ENCODE data around the gene SPNS2.

The SPNS2 gene

GRCh38 chr17:4519361-4519788 is 20.7 kb downstream of the SPNS2 start:
- no peak overlapping the region for H3K4me3 ChIP-seq (ENCODE audit: control insufficient read depth, low read depth, low read length)
- no peak for TF ChIP-seq CTCF (conservative IDR thresholded peaks at IDR 0.05; ENCODE audit: control insufficient read depth, insufficient read depth, low read depth, low read length)
- no peak for DNase-seq (ENCODE audit: low read depth)

GRCh38 chr17:4520060-4520893 is 21.6 kb downstream of the SPNS2 start:
- TF ChIP-seq CTCF (conservative IDR thresholded peaks at IDR 0.05; ENCODE audit: control insufficient read depth, insufficient read depth, low read depth, low read length): no peak
- DNase-seq (ENCODE audit: low read depth): no peak
- H3K4me3 ChIP-seq (ENCODE audit: control insufficient read depth, low read depth, low read length): no peak overlapping the region

GRCh38 chr17:4520894-4521600 is 22.4 kb downstream of the SPNS2 start:
- TF ChIP-seq CTCF (conservative IDR thresholded peaks at IDR 0.05; ENCODE audit: control insufficient read depth, insufficient read depth, low read depth, low read length): no peak
- DNase-seq (ENCODE audit: low read depth): no peak

GRCh38 chr17:4522661-4523060 is 24.0 kb downstream of the SPNS2 start:
- no peak for TF ChIP-seq CTCF (conservative IDR thresholded peaks at IDR 0.05; ENCODE audit: control insufficient read depth, insufficient read depth, low read depth, low read length)
- H3K4me3 ChIP-seq (ENCODE audit: control insufficient read depth, low read depth, low read length): no peak overlapping the region
- DNase-seq (ENCODE audit: low read depth): no peak

More at GRCh38 chr17:4520894-4521600, 22.4 kb downstream of the SPNS2 start:
- no peak overlapping the region for H3K4me3 ChIP-seq (ENCODE audit: control insufficient read depth, low read depth, low read length)

- H3K4me3 ChIP-seq (ENCODE audit: control insufficient read depth, low read depth, low read length): no peak overlapping the region
- TF ChIP-seq CTCF (conservative IDR thresholded peaks at IDR 0.05; ENCODE audit: control insufficient read depth, insufficient read depth, low read depth, low read length): no peak
- no peak for DNase-seq (ENCODE audit: low read depth)
These were observed 25.3 kb downstream of the SPNS2 start for GRCh38 chr17:4523946-4524345.

- H3K4me3 ChIP-seq (ENCODE audit: control insufficient read depth, low read depth, low read length): no peak overlapping the region
- TF ChIP-seq CTCF (conservative IDR thresholded peaks at IDR 0.05; ENCODE audit: control insufficient read depth, insufficient read depth, low read depth, low read length): no peak
- DNase-seq (ENCODE audit: low read depth): no peak
These were observed 27.2 kb downstream of the SPNS2 start for GRCh38 chr17:4525691-4526397.
